Cardiac fibroblast (primary cell): ENCODE measurements around the gene EML3.
A peak's percentile ranks its signal among the peaks of the same experiment; 100 is the strongest.

ENCODE experiments used
- DNase-seq, 2 donors: peaks; one replicate each; pipeline versions ENCODE4 v3.0.0 to v3.0.0-alpha.2; 2010; ENCODE audit warnings: low read depth in 2 of 2
- H3K4me3 ChIP-seq, 2 donors: replicated peaks in 1 of 2; 1 replicate in 1 of 2; 2 replicates in 1 of 2; pipeline ENCODE4 v1.5.1; 2011; ENCODE audit warnings: low read depth in 2 of 2, low read length in 2 of 2, mild to moderate bottlenecking in 2 of 2, moderate library complexity in 1 of 2
- TF ChIP-seq, protein P1 (sequence below): IDR thresholded peaks from one replicate; pipeline ENCODE4 v1.5.1; 2011; ENCODE audit warnings: low read depth, mild to moderate bottlenecking, low read length, inconsistent platforms

The EML3 gene

DNA sequence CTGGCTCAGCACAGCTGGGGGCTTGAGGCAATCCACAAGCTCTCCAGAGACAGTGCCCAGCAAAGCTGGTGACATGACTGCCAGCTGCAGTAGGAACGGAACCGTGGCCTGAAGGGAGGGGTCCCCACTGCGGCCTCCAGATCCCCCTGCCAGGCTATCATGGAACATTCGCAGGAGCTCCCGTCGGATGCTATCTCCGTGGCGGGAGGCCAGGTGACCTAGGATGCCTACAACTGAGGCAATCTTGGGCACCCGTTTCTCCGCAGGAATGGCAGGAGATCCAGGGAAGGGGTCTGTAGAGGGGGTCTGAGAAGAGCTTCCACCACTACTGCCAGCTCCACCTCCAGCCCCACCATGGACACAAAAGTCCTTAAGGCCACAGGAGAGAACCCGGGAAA lies 36.4 kb upstream of the EML3 start:
- TF ChIP-seq, protein P1, sequence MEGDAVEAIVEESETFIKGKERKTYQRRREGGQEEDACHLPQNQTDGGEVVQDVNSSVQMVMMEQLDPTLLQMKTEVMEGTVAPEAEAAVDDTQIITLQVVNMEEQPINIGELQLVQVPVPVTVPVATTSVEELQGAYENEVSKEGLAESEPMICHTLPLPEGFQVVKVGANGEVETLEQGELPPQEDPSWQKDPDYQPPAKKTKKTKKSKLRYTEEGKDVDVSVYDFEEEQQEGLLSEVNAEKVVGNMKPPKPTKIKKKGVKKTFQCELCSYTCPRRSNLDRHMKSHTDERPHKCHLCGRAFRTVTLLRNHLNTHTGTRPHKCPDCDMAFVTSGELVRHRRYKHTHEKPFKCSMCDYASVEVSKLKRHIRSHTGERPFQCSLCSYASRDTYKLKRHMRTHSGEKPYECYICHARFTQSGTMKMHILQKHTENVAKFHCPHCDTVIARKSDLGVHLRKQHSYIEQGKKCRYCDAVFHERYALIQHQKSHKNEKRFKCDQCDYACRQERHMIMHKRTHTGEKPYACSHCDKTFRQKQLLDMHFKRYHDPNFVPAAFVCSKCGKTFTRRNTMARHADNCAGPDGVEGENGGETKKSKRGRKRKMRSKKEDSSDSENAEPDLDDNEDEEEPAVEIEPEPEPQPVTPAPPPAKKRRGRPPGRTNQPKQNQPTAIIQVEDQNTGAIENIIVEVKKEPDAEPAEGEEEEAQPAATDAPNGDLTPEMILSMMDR: no peak

DNA sequence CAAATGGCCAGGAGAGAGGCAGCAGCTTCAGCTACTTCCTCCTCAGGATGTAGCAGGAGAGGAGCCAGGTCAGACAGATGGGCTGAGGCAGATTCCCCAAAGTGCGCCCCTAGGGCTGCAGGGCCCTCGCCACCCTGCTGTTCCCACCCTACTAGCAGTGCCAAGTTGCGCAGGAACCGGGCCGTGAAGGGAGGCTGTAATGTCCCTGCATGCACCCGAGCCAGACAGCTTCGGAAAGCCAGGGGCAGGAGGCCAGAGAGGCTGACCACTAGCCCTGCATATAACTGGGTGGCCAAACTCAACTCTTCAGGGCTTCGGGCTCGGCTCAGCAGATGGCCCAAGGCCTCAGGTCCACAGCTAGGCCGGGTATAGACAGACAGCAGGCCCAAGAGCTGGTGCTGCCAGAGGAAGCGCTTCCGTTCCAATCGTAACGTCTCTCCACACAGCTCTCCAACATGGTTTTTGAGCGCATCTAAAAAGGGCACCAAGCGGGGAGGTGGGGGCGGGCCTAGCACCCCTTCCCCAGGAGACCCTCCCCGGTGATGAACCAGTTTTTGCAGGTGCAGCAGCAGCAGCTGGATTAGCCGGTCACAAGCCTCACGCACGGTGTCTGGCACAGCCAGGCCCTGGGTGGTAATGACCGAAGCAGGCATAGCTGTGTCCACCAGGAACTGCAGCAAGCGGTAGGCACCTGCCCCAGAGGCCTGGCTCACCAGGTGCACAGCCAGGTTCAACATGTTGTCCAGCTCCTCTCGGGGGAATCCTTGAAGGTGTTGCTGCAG lies 35.8 kb upstream of the EML3 start:
- DNase-seq: no peak
- TF ChIP-seq, protein P1: no peak
- H3K4me3 ChIP-seq: no peak overlapping the region

More for the DNA sequence above, 36.4 kb upstream of the EML3 start:
- DNase-seq: no peak
- no peak overlapping the region for H3K4me3 ChIP-seq

DNA sequence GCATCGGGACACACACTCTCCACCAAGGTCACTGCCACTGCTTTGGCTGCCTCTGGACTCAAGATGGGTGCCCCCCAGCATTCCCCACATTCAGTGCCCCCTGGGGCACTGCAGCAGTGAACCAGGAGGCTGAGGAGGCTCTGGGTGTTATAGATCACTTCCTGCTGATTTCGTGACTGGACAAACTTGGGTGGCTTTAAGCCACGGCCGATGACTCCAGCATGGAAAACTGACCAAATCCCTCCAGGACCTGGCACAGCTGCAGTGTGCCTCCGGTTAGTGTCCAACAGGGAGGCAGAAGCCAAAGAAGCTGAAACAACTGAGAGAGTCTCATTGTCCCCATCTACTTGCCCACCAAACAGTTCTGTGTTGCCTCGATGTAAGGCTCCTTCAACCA lies 35.0 kb upstream of the EML3 start:
- DNase-seq: no peak
- TF ChIP-seq, protein P1: no peak
- H3K4me3 ChIP-seq: no peak overlapping the region

DNA sequence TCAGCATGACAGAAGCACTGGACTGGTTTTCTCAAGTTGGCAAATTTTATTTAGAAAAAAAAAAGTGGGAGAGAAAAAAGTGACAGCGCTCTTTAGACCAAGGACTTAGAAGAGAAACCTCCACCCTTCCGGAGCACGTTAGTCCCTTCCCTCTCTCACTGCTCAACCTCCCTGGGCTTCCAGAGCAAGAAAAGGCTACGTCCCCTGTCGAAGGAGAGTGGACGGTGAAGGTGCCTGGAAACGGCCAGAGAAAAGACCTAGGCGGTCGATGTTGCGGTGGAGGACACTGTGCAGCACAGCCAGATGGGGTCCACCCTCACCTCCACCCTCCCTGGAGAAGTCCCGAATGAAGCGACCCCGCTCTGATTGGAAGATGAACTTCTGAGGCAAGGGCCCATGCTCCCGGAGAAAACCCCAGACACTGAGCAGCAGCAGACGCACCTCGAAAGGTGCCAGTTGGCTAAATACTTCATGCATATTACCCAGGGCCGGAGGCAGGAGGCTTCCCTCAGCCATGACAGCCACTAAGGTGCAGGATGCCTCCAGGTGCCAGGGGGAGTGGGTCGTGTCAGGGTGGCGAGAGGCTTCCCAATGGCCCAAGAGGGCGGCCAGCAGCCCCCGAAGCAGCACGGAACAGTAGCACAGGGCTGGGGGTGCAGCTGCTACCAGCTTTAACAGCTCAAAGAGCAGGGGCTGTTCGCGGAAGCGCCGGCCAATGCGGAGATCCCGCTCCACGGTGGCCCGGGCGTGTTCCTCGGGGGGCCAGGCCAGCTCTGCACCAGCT lies 34.4 kb upstream of the EML3 start:
- TF ChIP-seq, protein P1: no peak
- H3K4me3 ChIP-seq: no peak overlapping the region

DNA sequence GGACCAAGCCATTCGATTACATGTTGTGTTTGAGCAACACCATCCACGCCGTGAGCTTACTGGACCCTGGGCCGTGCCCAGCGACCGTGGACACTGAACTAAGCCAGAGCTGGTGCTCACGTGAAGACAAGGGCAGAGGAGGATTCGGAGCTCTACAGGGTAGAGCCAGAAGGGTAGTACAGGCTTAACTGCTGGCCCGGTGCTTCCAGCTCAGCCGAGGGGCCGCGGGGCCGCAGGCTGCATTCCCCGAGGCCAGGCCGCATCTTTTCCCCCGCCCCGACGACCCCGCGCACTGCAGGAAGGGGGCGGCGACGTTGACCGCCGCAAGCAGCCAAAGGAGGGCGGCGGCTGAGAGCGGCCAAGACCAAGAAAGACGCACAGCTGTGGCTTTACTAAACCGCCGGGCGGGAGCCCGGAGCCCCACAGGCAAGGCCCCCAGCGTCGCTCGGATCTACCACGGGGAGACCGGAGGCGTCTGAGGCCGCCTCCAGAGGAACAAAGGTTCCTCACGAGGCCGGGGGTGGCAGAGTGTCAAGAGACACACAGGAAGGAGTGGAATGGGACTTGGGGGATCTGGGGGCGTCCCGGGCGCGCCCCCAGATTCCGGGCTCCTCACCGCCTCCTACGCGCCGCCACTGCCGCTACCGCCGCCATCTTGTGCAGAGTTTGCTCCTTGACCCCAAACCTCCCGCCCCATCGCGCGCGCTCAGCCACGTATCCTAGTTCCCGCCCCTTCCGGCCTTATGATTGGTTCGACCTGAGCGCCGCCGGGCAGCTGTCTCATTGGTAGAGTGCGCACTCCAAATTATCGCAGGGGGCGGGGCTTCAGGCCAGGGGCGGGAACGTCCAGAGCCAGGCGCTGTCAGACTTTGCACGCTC lies 33.6 kb upstream of the EML3 start, which contains the start of gene GANAB:
Gene GANAB (minus strand): TSS at position 668 of the 879 bp plus-strand sequence. CDS start 14 bp downstream, at position 654.
- H3K4me3 ChIP-seq: peak within 1 kb of the TSS; percentile 83 to 86
- peak; percentile 98 for DNase-seq
- TF ChIP-seq, protein P1: no peak

More for the DNA sequence above, 34.4 kb upstream of the EML3 start:
- no peak for DNase-seq

DNA sequence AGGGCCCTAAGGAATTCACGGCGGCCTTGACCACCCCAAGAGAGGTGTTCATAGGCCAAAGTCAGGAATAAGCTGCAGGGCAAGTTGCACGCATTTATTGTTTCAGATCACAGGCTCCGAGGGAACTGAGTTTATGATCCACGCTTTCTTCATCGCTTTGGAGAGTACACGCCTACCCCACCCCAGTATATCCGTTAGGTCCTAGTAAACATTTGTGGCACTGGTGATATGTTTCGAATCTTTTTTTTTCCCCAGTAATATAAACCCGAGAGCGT lies 33.0 kb upstream of the EML3 start:
- DNase-seq: peak in 1 of 2 donors; percentile 10
- TF ChIP-seq, protein P1: no peak
- peak overlapping the region; percentile 83 to 86 for H3K4me3 ChIP-seq
